ENCODE measurements around the gene SYT13.

The SYT13 gene

DNA sequence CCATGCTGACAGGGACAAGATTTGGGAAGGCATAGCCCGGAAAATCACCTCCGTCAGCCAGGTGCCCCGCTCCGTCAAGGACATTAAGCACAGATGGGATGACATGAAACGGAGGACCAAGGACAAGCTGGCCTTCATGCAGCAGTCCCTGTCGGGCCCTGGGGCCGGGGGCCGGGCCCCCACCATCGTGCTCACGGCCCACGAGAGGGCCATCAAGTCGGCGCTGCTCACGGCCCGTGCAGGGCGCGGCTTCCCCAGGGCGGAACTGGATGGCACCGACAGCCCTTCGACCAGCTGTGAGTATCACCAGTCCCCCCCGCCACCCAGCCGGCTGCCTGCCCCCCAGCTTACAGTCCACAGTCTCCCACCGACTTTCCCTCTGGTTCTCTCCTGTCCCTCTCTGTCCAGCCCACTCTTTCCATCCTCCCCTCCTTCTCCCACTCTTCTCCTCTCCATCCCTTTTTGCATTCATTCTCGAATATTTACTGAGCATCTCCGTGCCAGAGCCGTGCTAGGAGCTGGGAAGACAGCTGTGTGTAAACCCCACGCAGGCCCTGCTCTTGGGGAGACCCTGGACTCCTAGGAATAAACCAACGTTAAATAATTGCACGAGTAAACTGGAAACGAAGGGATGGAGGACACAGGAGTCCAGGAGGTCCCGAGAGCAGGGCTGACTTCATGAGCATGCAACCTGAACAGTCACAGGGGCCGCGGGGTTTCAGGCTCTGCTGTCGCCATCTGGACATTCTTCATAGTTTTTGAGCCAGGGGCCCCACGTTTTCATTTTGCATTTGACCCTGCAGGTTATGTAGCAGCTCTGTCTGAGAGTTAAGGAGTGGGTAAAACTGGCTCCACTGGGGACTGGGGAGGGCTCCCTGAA is 76.9 kb downstream of the SYT13 start:
- H4K20me1 ChIP-seq (ENCODE audit: insufficient read depth, low read length) = no peaks in the 10 kb centered on the region; the same call in 1 of the 2 replicates
- no peaks in the 10 kb centered on the region for H3K79me2 ChIP-seq (ENCODE audit: insufficient read depth, low read length)
- TF ChIP-seq EZH2 (IDR thresholded peaks at IDR 0.05; ENCODE audit: borderline replicate concordance, low read depth, low read length, severe bottlenecking) = no peak
- TF ChIP-seq, protein P1, sequence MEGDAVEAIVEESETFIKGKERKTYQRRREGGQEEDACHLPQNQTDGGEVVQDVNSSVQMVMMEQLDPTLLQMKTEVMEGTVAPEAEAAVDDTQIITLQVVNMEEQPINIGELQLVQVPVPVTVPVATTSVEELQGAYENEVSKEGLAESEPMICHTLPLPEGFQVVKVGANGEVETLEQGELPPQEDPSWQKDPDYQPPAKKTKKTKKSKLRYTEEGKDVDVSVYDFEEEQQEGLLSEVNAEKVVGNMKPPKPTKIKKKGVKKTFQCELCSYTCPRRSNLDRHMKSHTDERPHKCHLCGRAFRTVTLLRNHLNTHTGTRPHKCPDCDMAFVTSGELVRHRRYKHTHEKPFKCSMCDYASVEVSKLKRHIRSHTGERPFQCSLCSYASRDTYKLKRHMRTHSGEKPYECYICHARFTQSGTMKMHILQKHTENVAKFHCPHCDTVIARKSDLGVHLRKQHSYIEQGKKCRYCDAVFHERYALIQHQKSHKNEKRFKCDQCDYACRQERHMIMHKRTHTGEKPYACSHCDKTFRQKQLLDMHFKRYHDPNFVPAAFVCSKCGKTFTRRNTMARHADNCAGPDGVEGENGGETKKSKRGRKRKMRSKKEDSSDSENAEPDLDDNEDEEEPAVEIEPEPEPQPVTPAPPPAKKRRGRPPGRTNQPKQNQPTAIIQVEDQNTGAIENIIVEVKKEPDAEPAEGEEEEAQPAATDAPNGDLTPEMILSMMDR (IDR thresholded peaks at IDR 0.05; ENCODE audit: borderline replicate concordance, extremely low read depth, low read length, poor library complexity, severe bottlenecking) = no peak
- H3K4me1 ChIP-seq (ENCODE audit: insufficient read depth, low read length) = peaks cover 5% of the 10 kb centered on the region; the same call in 1 of the 2 replicates
- ATAC-seq (ENCODE audit: insufficient read depth, low read depth) (no peak), DNase-seq (no peak)
- H3K4me3 ChIP-seq (ENCODE audit: low read depth in 1 of 2, low read length in 2 of 2) = no peak overlapping the region
- H3K9me3 ChIP-seq (ENCODE audit: insufficient read depth, low read length, severe bottlenecking) = no peaks in the 10 kb centered on the region
- H2AFZ ChIP-seq (ENCODE audit: low read depth, low read length) = no peak overlapping the region
- no peak overlapping the region for H3K4me2 ChIP-seq (ENCODE audit: insufficient read depth, low read length)
- H3K36me3 ChIP-seq (ENCODE audit: insufficient read depth, low read length) = no peaks in the 10 kb centered on the region
- no peak overlapping the region for H3K9ac ChIP-seq (ENCODE audit: low read depth, low read length)
- no peak overlapping the region for H3K27ac ChIP-seq (ENCODE audit: low read length)
- H3K27me3 ChIP-seq (ENCODE audit: insufficient read depth, low read length, poor library complexity) = no peaks in the 10 kb centered on the region

- no peaks in the 10 kb centered on the region for H3K27me3 ChIP-seq (ENCODE audit: insufficient read depth, low read length, poor library complexity)
- no peak overlapping the region for H3K4me2 ChIP-seq (ENCODE audit: insufficient read depth, low read length)
- DNase-seq (no peak), ATAC-seq (ENCODE audit: insufficient read depth, low read depth) (no peak)
- no peaks in the 10 kb centered on the region; the same call in 1 of the 2 replicates for H4K20me1 ChIP-seq (ENCODE audit: insufficient read depth, low read length)
- H3K4me3 ChIP-seq (ENCODE audit: low read depth in 1 of 2, low read length in 2 of 2) = no peak overlapping the region
- H3K36me3 ChIP-seq (ENCODE audit: insufficient read depth, low read length) = no peaks in the 10 kb centered on the region
- no peaks in the 10 kb centered on the region for H3K9me3 ChIP-seq (ENCODE audit: insufficient read depth, low read length, severe bottlenecking)
- H3K79me2 ChIP-seq (ENCODE audit: insufficient read depth, low read length) = no peaks in the 10 kb centered on the region
- no peak overlapping the region for H3K27ac ChIP-seq (ENCODE audit: low read length)
- TF ChIP-seq, protein P1 (IDR thresholded peaks at IDR 0.05; ENCODE audit: borderline replicate concordance, extremely low read depth, low read length, poor library complexity, severe bottlenecking) = no peak
- TF ChIP-seq EZH2 (IDR thresholded peaks at IDR 0.05; ENCODE audit: borderline replicate concordance, low read depth, low read length, severe bottlenecking) = no peak
- H2AFZ ChIP-seq (ENCODE audit: low read depth, low read length) = no peak overlapping the region
- H3K9ac ChIP-seq (ENCODE audit: low read depth, low read length) = no peak overlapping the region
- H3K4me1 ChIP-seq (ENCODE audit: insufficient read depth, low read length) = peaks cover 5% of the 10 kb centered on the region; the same call in 1 of the 2 replicates
Measured at GRCh38 chr11:45208135-45208534, 78.0 kb downstream of the SYT13 start.

DNA sequence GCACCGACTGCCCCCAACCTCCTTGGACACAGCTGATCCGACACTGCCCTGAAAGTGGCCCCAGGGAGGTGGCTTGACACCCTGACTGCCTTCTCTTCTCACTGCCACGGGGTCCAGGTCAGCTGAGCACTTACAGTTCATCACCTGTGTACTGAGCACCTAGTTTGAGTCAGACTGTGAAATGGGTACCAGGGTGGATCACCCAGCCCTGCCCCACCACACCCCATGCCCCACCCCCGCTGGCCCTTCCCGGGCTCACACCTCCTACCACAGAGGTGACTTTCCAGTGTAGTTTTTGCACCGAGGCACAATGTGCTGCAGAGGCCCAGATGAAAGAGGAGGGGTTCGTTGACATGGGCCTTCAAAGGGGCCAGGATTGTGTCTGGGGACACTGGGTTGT is 80.2 kb downstream of the SYT13 start:
- no peaks in the 10 kb centered on the region for H3K36me3 ChIP-seq (ENCODE audit: insufficient read depth, low read length)
- no peak overlapping the region for H3K27ac ChIP-seq (ENCODE audit: low read length)
- ATAC-seq (ENCODE audit: insufficient read depth, low read depth) (no peak), DNase-seq (no peak)
- H3K4me2 ChIP-seq (ENCODE audit: insufficient read depth, low read length) = no peak overlapping the region
- no peak overlapping the region for H2AFZ ChIP-seq (ENCODE audit: low read depth, low read length)
- TF ChIP-seq, protein P1 (IDR thresholded peaks at IDR 0.05; ENCODE audit: borderline replicate concordance, extremely low read depth, low read length, poor library complexity, severe bottlenecking) = no peak
- no peak for TF ChIP-seq EZH2 (IDR thresholded peaks at IDR 0.05; ENCODE audit: borderline replicate concordance, low read depth, low read length, severe bottlenecking)
- H3K4me1 ChIP-seq (ENCODE audit: insufficient read depth, low read length) = peaks cover 5% of the 10 kb centered on the region; the same call in 1 of the 2 replicates
- H3K27me3 ChIP-seq (ENCODE audit: insufficient read depth, low read length, poor library complexity) = no peaks in the 10 kb centered on the region
- H4K20me1 ChIP-seq (ENCODE audit: insufficient read depth, low read length) = no peaks in the 10 kb centered on the region; the same call in 1 of the 2 replicates
- no peaks in the 10 kb centered on the region for H3K79me2 ChIP-seq (ENCODE audit: insufficient read depth, low read length)
- H3K4me3 ChIP-seq (ENCODE audit: low read depth in 1 of 2, low read length in 2 of 2) = no peak overlapping the region
- H3K9me3 ChIP-seq (ENCODE audit: insufficient read depth, low read length, severe bottlenecking) = no peaks in the 10 kb centered on the region
- no peak overlapping the region for H3K9ac ChIP-seq (ENCODE audit: low read depth, low read length)

All from DND-41 (cell line).